Adipocyte (in vitro differentiated cells): ENCODE measurements around the gene RFLNA.

Source experiments
- DNase-seq: peaks from one replicate; pipeline ENCODE4 v3.0.0-alpha.2; 2015; ENCODE audit warnings: low read depth
- H3K27me3 ChIP-seq: replicated peaks from 2 replicates; pipeline ENCODE4 v1.7.0; 2013; ENCODE audit warnings: mild to moderate bottlenecking, low read length, moderate library complexity; ENCODE audit not compliant: control insufficient read depth, insufficient read depth
- H3K36me3 ChIP-seq: 2 replicates; pipeline ENCODE4 v1.7.0; 2013; ENCODE audit warnings: low read length, mild to moderate bottlenecking, moderate library complexity; ENCODE audit not compliant: control insufficient read depth, insufficient read depth, severe bottlenecking
- H3K4me1 ChIP-seq: 2 replicates; pipeline ENCODE4 v1.7.0; 2013; ENCODE audit warnings: mild to moderate bottlenecking, low read length, moderate library complexity; ENCODE audit not compliant: control insufficient read depth, insufficient read depth
- H3K4me3 ChIP-seq: 2 replicates; pipeline ENCODE4 v1.7.0; 2013; ENCODE audit warnings: mild to moderate bottlenecking, low read length, moderate library complexity
- H3K9ac ChIP-seq: 2 replicates; pipeline ENCODE4 v1.7.0; 2013; ENCODE audit warnings: mild to moderate bottlenecking, low read length, moderate library complexity
- H3K9me3 ChIP-seq: 2 replicates; pipeline ENCODE4 v1.7.0; 2013; ENCODE audit warnings: mild to moderate bottlenecking, low read length, moderate library complexity; ENCODE audit not compliant: control insufficient read depth

RFLNA gene

DNA sequence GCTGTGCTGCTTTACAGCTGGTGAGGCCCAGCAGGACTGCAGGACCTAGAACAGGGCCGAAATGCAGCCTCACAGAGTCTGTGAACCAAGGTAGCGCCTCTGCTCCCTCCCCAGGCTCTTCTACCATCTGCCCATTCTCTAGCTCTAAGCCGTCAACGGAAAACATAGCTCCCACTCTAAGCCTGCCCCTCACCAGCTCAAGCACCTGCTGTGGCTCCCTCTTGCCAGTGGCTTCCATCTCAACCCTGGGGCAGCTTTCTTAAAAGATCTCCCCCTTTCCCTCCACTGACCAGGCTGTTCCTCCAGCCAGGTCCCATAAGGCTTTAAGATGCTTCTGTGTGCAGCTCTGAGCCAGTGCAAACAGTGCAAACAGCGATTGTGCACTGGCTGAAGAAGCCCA lies 61.3 kb downstream of the RFLNA start:
- Histone ChIP-seq H3K36me3 (peaks cover 85% of the 10 kb centered on the region), H3K4me3 (no peak overlapping the region), H3K4me1 (peaks cover 39% of the 10 kb centered on the region), H3K9me3 (no peaks in the 10 kb centered on the region), H3K27me3 (no peaks in the 10 kb centered on the region), H3K9ac (no peak overlapping the region)
- no peak for DNase-seq

DNA sequence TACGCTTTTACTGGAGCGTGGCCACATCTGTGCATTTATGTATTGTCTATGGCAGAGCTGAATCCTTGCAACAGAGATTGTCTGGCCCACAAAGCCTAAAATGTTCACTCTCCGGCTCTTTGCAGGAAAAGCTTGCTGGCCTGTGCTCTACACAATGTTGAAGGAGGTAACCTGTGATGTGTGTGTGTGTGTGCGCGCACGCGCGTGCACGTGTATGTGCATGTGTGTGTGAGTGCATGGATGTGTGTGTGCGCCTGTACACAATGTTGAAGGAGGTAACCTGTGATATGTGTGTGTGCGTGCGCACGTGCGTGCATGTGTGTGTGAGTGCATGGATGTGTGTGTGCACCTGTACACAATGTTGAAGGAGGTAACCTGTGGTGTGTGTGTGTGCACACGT lies 62.7 kb downstream of the RFLNA start:
- no peak for DNase-seq
- Histone ChIP-seq H3K4me3 (no peak overlapping the region), H3K27me3 (no peaks in the 10 kb centered on the region), H3K4me1 (peaks cover 35% of the 10 kb centered on the region), H3K9ac (no peak overlapping the region), H3K36me3 (peaks cover 81% of the 10 kb centered on the region), H3K9me3 (no peaks in the 10 kb centered on the region)

DNA sequence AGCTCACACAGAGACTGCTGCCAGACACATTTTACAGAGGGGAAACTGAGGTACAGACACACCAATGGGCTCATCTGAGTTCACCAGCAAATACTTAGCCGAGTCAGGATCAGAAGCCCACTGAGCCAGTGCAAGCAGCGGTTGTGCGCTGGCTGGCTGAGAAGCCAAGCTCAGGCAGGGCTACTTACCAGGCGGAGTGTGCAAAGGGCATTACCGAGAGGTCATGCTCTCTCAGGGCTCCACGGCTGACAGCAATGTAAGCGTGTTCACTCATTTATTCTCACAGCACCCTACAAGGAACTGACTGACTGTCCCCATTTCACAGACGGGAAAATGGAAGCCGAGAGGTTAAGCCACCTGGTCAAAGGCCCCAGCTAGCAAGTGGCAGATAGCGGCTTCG lies 63.7 kb downstream of the RFLNA start:
- H3K4me3 ChIP-seq = no peak overlapping the region
- no peak overlapping the region for H3K9ac ChIP-seq
- H3K27me3 ChIP-seq = no peaks in the 10 kb centered on the region
- H3K9me3 ChIP-seq = no peaks in the 10 kb centered on the region
- peaks cover 80% of the 10 kb centered on the region for H3K36me3 ChIP-seq
- no peak for DNase-seq
- H3K4me1 ChIP-seq = peaks cover 25% of the 10 kb centered on the region

DNA sequence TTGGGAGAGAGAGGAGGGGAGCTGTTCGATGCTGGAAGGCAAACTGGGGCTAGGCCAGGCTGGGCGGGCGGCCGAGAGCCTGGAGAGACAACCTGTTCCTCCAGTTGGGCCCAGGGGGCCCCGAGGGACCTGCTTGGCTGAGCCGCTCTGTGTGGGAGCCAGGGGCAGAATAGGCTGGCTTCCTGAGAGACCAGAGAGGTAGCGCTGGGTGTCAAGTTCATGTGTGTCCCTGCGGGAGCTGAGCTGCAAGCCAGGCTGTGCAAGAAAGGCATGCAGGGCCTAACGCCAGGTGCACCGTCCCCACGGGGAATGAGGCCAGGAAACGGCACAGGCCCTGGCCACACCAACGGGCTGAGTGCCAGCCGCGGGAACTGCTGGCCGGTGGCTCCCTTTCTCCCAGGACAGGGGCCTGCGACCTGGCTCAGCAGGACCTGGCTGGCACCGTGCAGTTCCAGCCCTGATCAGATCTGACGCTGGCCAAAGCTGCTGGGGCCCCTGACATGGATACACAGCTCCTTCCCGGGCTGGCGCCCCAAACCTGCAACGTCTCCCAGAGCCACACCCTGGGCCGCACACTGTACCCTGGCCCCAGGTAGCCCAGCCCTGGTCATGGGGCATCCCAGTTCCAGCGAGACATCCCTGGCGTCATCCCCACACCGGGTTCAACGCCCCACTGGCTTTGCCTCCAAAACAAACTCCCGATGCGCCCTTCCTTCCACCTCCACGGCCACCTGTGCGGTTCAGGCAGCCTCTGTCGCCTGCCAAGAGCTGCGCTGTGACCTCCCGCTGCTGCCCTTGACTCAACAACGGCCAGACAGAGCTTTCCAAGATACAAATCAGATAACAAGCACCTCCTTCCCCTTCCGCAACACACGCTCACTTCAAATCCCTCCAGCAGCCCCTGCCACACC lies 65.0 kb downstream of the RFLNA start:
- H3K9me3 ChIP-seq = no peaks in the 10 kb centered on the region
- no peak overlapping the region for H3K9ac ChIP-seq
- no peak overlapping the region for H3K4me3 ChIP-seq
- peaks cover 70% of the 10 kb centered on the region for H3K36me3 ChIP-seq
- H3K4me1 ChIP-seq = peaks cover 21% of the 10 kb centered on the region
- DNase-seq = no peak
- no peaks in the 10 kb centered on the region for H3K27me3 ChIP-seq

DNA sequence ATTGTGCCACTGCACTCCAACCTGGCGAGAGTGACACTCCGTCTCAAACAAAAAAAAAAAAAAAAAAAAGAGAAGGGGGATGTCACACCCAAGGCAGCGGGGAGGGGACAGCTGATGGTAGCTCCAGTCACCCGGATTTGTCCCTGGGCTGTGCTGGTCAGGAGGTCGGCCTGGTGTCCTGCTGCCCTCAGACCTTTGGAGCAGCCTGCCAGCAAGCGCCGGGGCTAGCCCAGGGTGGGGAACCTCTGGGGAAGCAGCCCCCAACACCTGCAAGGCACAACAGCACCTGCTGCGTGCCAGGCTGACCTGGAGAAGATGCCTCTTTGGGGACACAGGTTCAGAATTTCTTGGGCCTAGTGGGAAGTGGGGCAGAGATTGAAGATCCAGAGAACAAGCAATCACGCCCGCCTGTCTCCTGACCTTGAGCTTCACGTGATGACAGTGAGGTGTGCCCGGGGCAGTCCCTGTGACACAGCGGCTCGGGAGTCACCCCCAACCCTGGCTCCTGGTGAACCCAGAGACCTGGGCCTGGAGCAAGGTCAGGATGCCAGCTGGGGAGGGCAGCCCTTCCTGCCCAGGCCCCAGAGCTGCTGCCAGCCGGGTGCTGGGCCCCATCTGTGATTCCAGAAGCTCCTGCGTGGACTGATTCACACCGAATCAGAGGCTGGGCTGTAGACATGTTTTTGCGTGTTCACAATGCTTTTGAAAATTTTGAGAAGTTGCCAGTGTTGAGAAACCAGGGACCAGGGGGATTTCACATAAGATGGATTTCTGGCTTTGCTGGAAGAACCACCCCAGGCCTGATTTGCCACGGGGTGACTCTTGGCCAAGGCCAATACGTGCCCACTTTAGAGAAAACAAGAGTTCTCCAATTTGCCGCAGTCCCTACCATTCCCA lies 66.4 kb downstream of the RFLNA start:
- Histone ChIP-seq H3K4me3 (no peak overlapping the region), H3K9me3 (no peaks in the 10 kb centered on the region), H3K4me1 (peaks cover 21% of the 10 kb centered on the region), H3K9ac (no peak overlapping the region), H3K36me3 (peaks cover 68% of the 10 kb centered on the region), H3K27me3 (no peaks in the 10 kb centered on the region)
- DNase-seq = no peak

DNA sequence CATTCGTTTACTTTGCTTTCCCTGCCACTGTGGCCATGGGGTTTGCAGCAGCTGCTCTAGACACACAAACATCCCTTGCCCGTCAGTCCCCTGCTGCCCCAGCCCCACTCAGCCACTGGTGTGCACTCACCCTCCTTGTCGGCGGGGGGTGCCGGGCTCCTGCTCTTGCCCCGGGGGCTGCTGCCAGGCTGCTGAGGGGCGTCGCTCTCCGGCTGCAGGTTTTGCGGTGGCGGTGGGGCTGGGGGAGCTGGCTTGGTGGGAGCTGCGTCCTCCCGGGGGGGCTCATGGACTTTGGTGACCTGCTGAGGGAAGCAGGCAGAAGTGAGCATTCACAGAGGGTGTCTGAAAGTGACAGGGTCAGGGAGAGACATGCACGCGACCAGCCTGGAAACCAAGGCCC lies 67.1 kb downstream of the RFLNA start:
- Histone ChIP-seq H3K9me3 (no peaks in the 10 kb centered on the region), H3K27me3 (no peaks in the 10 kb centered on the region), H3K4me3 (no peak overlapping the region), H3K36me3 (peaks cover 68% of the 10 kb centered on the region), H3K4me1 (peaks cover 21% of the 10 kb centered on the region), H3K9ac (no peak overlapping the region)
- DNase-seq = no peak

DNA sequence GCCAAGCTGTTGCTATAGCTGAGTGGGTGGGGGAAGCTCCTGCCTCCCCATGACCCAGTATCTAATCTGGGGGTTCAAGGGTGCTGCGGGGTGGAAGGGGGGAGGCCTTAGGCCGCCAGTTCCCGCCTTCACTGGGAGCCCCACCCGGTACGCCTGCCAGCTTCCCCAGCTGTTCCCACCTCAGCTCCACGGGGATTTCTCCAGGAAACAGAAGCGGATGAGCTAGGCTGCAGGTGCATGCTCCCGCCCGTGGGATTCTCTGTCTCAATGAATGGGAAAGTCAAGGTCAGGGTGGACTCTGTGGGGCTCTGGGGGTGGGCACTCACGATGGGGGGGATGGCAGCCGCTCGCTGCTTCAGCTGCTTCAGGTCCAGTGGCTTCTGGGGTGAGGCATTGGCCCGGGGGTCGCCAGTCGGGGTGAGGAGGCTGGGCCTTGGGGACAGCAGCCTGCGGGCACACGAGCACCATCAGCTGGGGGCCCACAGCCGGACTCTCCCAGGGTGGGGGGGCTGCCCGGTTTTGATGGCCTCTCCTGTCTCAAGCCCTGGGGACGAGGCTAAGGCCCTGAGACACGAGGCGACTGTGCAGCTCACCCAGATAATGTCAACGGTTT lies 68.6 kb downstream of the RFLNA start:
- no peaks in the 10 kb centered on the region for H3K27me3 ChIP-seq
- no peak overlapping the region for H3K4me3 ChIP-seq
- H3K9ac ChIP-seq = no peak overlapping the region
- peaks cover 31% of the 10 kb centered on the region for H3K4me1 ChIP-seq
- H3K9me3 ChIP-seq = no peaks in the 10 kb centered on the region
- peaks cover 58% of the 10 kb centered on the region for H3K36me3 ChIP-seq
- no peak for DNase-seq

DNA sequence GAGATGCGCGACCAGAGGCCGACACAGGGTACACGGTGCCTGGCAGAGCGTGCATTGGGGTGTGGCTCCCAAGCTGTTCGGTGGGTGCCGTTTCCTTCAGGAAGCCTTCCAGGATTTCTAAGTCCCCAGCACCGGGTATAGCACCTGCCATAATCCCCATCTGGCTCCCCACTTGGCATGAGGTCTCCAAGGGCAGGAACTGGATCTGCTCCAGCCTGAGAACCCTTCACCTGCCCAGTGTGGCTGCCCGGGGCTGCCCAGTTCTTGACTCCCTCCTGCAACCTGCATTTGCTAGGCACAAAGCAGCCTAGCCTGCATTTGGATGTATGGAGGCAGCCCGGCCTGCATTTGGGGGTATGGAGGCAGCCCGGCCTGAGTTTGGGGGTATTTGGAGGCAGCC lies 69.7 kb downstream of the RFLNA start:
- H3K9me3 ChIP-seq = no peaks in the 10 kb centered on the region
- H3K9ac ChIP-seq = no peak overlapping the region
- no peak overlapping the region for H3K4me3 ChIP-seq
- DNase-seq = no peak
- H3K36me3 ChIP-seq = peaks cover 50% of the 10 kb centered on the region
- peaks cover 33% of the 10 kb centered on the region for H3K4me1 ChIP-seq
- H3K27me3 ChIP-seq = no peaks in the 10 kb centered on the region
